HG03342 (cell line): Measurements from ENCODE around the gene PHYH.

ENCODE experiments used
- ATAC-seq: cut with Tn5 transposase; IDR thresholded peaks from one replicate; pipeline ENCODE4 v1.9.1; 2021; ENCODE audit warnings: mild to moderate bottlenecking, moderate library complexity; ENCODE audit not compliant: unreplicated experiment

PHYH gene

GRCh38 chr10:13231190-13231589, 68.7 kb downstream of the PHYH start:
- ATAC-seq, result no peak
